Activated T-cell treated with anti-CD3 and anti-CD28 coated beads, Interleukin-2, amount 50 U/mL, for 48 hours (primary cell): ENCODE results near the gene NME7.
"Not testable (repeated sequence)": the region's sequence is repeated elsewhere in the genome, so short reads cannot be mapped to it uniquely, and the experiment has no call there.

ENCODE experiments used
- DNase-seq, 2 experiments: peaks; one replicate each; pipeline ENCODE4 v3.0.0-alpha.2; 2020

NME7 gene

GRCh38 chr1:169148472-169149252 is 218.9 kb downstream of the NME7 start:
- no peak for DNase-seq

- no peak for DNase-seq
These were observed 220.9 kb downstream of the NME7 start for GRCh38 chr1:169146576-169147214.

GRCh38 chr1:169144941-169145626 is 222.5 kb downstream of the NME7 start:
- DNase-seq, result no peak

- no peak for DNase-seq
These were observed 223.6 kb downstream of the NME7 start for GRCh38 chr1:169143984-169144383.

- no peak for DNase-seq
These were observed 224.3 kb downstream of the NME7 start for GRCh38 chr1:169143346-169143745.

- no peak for DNase-seq
These were observed 225.5 kb downstream of the NME7 start for GRCh38 chr1:169142129-169142528.

- no peak for DNase-seq
These were observed 226.2 kb downstream of the NME7 start for GRCh38 chr1:169141356-169141755.

- no peak for DNase-seq
These were observed 228.5 kb downstream of the NME7 start for GRCh38 chr1:169138866-169139670.

- no peak for DNase-seq
These were observed 230.2 kb downstream of the NME7 start for GRCh38 chr1:169137357-169137756.

- no peak for DNase-seq
These were observed 233.6 kb downstream of the NME7 start for GRCh38 chr1:169133801-169134502.

- no peak for DNase-seq
These were observed 234.4 kb downstream of the NME7 start for GRCh38 chr1:169133228-169133576.

- no peak for DNase-seq
These were observed 234.9 kb downstream of the NME7 start for GRCh38 chr1:169132512-169133227.

GRCh38 chr1:169130683-169131082 is 236.9 kb downstream of the NME7 start:
- no peak for DNase-seq

GRCh38 chr1:169129109-169129784 is 238.3 kb downstream of the NME7 start:
- no peak for DNase-seq

GRCh38 chr1:169128562-169128961 is 239.0 kb downstream of the NME7 start:
- no peak for DNase-seq

- no peak for DNase-seq
These were observed 240.3 kb downstream of the NME7 start for GRCh38 chr1:169127305-169127704.

GRCh38 chr1:169126335-169126734 is 241.3 kb downstream of the NME7 start:
- DNase-seq, result no peak

- not testable (repeated sequence) for DNase-seq
These were observed 242.0 kb downstream of the NME7 start for GRCh38 chr1:169125597-169125996.

GRCh38 chr1:169124459-169124858 is 243.1 kb downstream of the NME7 start:
- DNase-seq, result no peak

GRCh38 chr1:169122976-169123375 is 244.6 kb downstream of the NME7 start:
- DNase-seq, result no peak
